OCI-LY3 (cell line): Measurements from ENCODE around the gene PLIN4.

Source experiments
- CTCF ChIP-seq: fragments of 200-600, 300-600 bp; sonication (generic); IDR thresholded peaks from 2 replicates; pipeline ENCODE4 v1.5.1; 2014; ENCODE audit warnings: antibody characterized with exemption, low read length, low read depth
- EZH2phosphoT487 ChIP-seq: fragments of 200-600 bp; shearing (Covaris generic); IDR thresholded peaks from 2 replicates; pipeline ENCODE4 v1.6.1; 2018; ENCODE audit warnings: antibody characterized with exemption, mixed run types, low read depth

GRCh38 chr19:4504297-4504701, 14.0 kb downstream of the PLIN4 start:
- TF ChIP-seq CTCF: no peak
- no peak for TF ChIP-seq EZH2phosphoT487
